H1 (cell line): Measurements from ENCODE around the gene CDH11. TPM values are rescaled to one million over a fixed set of nuclear protein-coding genes. Genes with fewer than 3 reads are reported as not detected.

Experiments
- CTCF ChIA-PET: fragments of 300-600 bp; sonication (Branson Sonifier 250); formaldehyde crosslinking; loops from one replicate; lab custom pipeline; 2021; ENCODE audit not compliant: partially characterized antibody; lab: Charles Lee
- POLR2A ChIA-PET: fragments of 300-600 bp; sonication (Branson Sonifier 250); formaldehyde crosslinking; loops from one replicate; lab custom pipeline; 2021; ENCODE audit warnings: inconsistent platforms; ENCODE audit not compliant: partially characterized antibody; lab: Charles Lee
- DNase-seq, 2 experiments: peaks; one replicate each; pipeline versions ENCODE4 v3.0.0 to v3.0.0-alpha.2; 2010 to 2022; ENCODE audit warnings: low spot score in 2 of 2, low read depth in 1 of 2, mixed read lengths in 1 of 2
- FAIRE-seq: peaks from 2 replicates; lab custom pipeline; 2011; peaks lifted over from hg19 to GRCh38; lab: Jason Lieb, UNC
- H2AFZ ChIP-seq: 2 replicates; pipeline ENCODE4 v1.8.1; 2012; ENCODE audit warnings: low read length, inconsistent platforms
- H2AK5ac ChIP-seq: 2 replicates; pipeline ENCODE4 v1.6.1; 2013; ENCODE audit warnings: low read depth, low read length
- H2BK120ac ChIP-seq: replicated peaks from 2 replicates; pipeline ENCODE3; 2013; ENCODE audit warnings: low read depth, low read length, inconsistent platforms
- H2BK12ac ChIP-seq: 2 replicates; pipeline ENCODE4 v1.6.1; 2013; ENCODE audit warnings: low read depth, low read length
- H2BK15ac ChIP-seq: 2 replicates; pipeline ENCODE4 v1.6.1; 2013; ENCODE audit warnings: low read length
- H2BK20ac ChIP-seq: 2 replicates; pipeline ENCODE4 v1.6.1; 2013; ENCODE audit warnings: low read length
- H2BK5ac ChIP-seq: 2 replicates; pipeline ENCODE4 v1.6.1; 2013; ENCODE audit warnings: low read depth, low read length
- H3K14ac ChIP-seq: 2 replicates; pipeline ENCODE4 v1.6.1; 2013; ENCODE audit warnings: inconsistent platforms; ENCODE audit not compliant: insufficient read length
- H3K18ac ChIP-seq: 2 replicates; pipeline ENCODE4 v1.6.1; 2013; ENCODE audit warnings: low read length; ENCODE audit errors: extremely low read depth
- H3K23ac ChIP-seq: 2 replicates; pipeline ENCODE4 v1.6.1; 2013; ENCODE audit warnings: inconsistent platforms; ENCODE audit not compliant: insufficient read length
- H3K23me2 ChIP-seq: 2 replicates; pipeline ENCODE4 v1.6.1; 2013; ENCODE audit warnings: low read depth, low read length
- H3K27ac ChIP-seq: 2 replicates; pipeline ENCODE4 v1.6.1; 2011; ENCODE audit warnings: low read depth, low read length, inconsistent platforms
- H3K27me3 ChIP-seq, 4 experiments: replicated peaks in 1 of 4; 1 replicate in 1 of 4; 2 replicates in 3 of 4; pipeline versions ENCODE4 v1.6.1 to v1.8.1; 2011 to 2013; ENCODE audit warnings: low read length in 3 of 4, mild to moderate bottlenecking in 3 of 4, inconsistent platforms in 2 of 4, mixed read lengths in 2 of 4, moderate library complexity in 1 of 4; ENCODE audit not compliant: control insufficient read depth in 3 of 4, insufficient read depth in 3 of 4; ENCODE audit errors: extremely low read depth in 1 of 4
- H3K36me3 ChIP-seq, 4 experiments: 2 replicates each; pipeline versions ENCODE4 v1.6.1 to v1.8.1; 2011 to 2013; ENCODE audit warnings: mild to moderate bottlenecking in 4 of 4, low read length in 3 of 4, moderate library complexity in 2 of 4, control low read depth in 1 of 4, inconsistent platforms in 1 of 4; ENCODE audit not compliant: insufficient read depth in 4 of 4, control insufficient read depth in 2 of 4
- H3K4ac ChIP-seq: replicated peaks from 2 replicates; pipeline ENCODE3; 2013; ENCODE audit warnings: low read length, low read depth, mixed read lengths, inconsistent platforms; ENCODE audit not compliant: insufficient read length
- H3K4me1 ChIP-seq, 4 experiments: replicated peaks in 1 of 4; 1 replicate in 1 of 4; 2 replicates in 3 of 4; pipeline versions ENCODE4 v1.6.1 to v1.8.1; 2011 to 2013; ENCODE audit warnings: low read length in 3 of 4, inconsistent platforms in 2 of 4, mixed read lengths in 1 of 4; ENCODE audit not compliant: insufficient read depth in 4 of 4, control insufficient read depth in 3 of 4
- H3K4me2 ChIP-seq, 2 experiments: 2 replicates each; pipeline versions ENCODE4 v1.6.1 to v1.8.1; 2011 to 2013; ENCODE audit warnings: low read depth in 2 of 2, low read length in 2 of 2, control low read depth in 1 of 2, inconsistent platforms in 1 of 2, mild to moderate bottlenecking in 1 of 2; ENCODE audit not compliant: insufficient read depth in 1 of 2
- H3K4me3 ChIP-seq, 4 experiments: fragments of 200-600, 300-600 bp in 1 of 4; sonication (generic), shearing (Covaris generic), sonication (Bioruptor Twin) in 1 of 4; 2 replicates each; pipeline versions ENCODE4 v1.5.1 to v1.8.1; 2011 to 2016; ENCODE audit warnings: low read length in 4 of 4, low read depth in 3 of 4, control low read depth in 2 of 4, inconsistent platforms in 2 of 4, mild to moderate bottlenecking in 2 of 4, mixed read lengths in 1 of 4, moderate library complexity in 1 of 4; ENCODE audit not compliant: insufficient read depth in 2 of 4; ENCODE audit errors: extremely low read depth in 1 of 4
- H3K56ac ChIP-seq: replicated peaks from 2 replicates; pipeline ENCODE3; 2013; ENCODE audit warnings: low read depth, mild to moderate bottlenecking, mixed read lengths, low read length, inconsistent platforms; ENCODE audit not compliant: insufficient read length
- H3K79me1 ChIP-seq: 2 replicates; pipeline ENCODE4 v1.6.1; 2013; ENCODE audit warnings: low read depth, low read length, control low read depth
- H3K79me2 ChIP-seq, 2 experiments: 2 replicates each; pipeline versions ENCODE4 v1.6.1 to v1.8.1; 2012 to 2013; ENCODE audit warnings: low read length in 2 of 2, mild to moderate bottlenecking in 2 of 2, inconsistent platforms in 1 of 2; ENCODE audit not compliant: insufficient read depth in 2 of 2, control insufficient read depth in 1 of 2
- H3K9ac ChIP-seq, 4 experiments: replicated peaks in 1 of 4; 1 replicate in 1 of 4; 2 replicates in 3 of 4; pipeline versions ENCODE4 v1.6.1 to v1.8.1; 2011 to 2013; ENCODE audit warnings: low read depth in 3 of 4, low read length in 3 of 4, control low read depth in 2 of 4, mild to moderate bottlenecking in 2 of 4, moderate library complexity in 2 of 4, inconsistent platforms in 1 of 4; ENCODE audit errors: extremely low read depth in 1 of 4
- H3K9me3 ChIP-seq, 2 experiments: 2 replicates each; pipeline versions ENCODE4 v1.6.1 to v1.8.1; 2012 to 2013; ENCODE audit warnings: mild to moderate bottlenecking in 2 of 2, moderate library complexity in 2 of 2, control low read depth in 1 of 2, inconsistent platforms in 1 of 2, low read depth in 1 of 2, low read length in 1 of 2, mixed read lengths in 1 of 2; ENCODE audit not compliant: insufficient read depth in 2 of 2
- H4K20me1 ChIP-seq, 2 experiments: replicated peaks in 1 of 2; 2 replicates each; pipeline versions ENCODE3 to v1.8.1; 2011 to 2013; ENCODE audit warnings: inconsistent platforms in 2 of 2, low read length in 2 of 2, mild to moderate bottlenecking in 1 of 2; ENCODE audit not compliant: insufficient read depth in 2 of 2, control insufficient read depth in 1 of 2
- H4K5ac ChIP-seq: 2 replicates; pipeline ENCODE4 v1.6.1; 2013; ENCODE audit warnings: low read length, low read depth, mixed read lengths, inconsistent platforms; ENCODE audit not compliant: insufficient read length
- H4K8ac ChIP-seq: 2 replicates; pipeline ENCODE4 v1.8.0; 2013; ENCODE audit warnings: mild to moderate bottlenecking, moderate library complexity, low read length, inconsistent platforms; ENCODE audit not compliant: insufficient read depth; ENCODE audit errors: extremely low read depth
- H4K91ac ChIP-seq: replicated peaks from 2 replicates; pipeline ENCODE3; 2013; ENCODE audit warnings: low read length, mixed read lengths, inconsistent platforms; ENCODE audit not compliant: insufficient read length
- ATF2 ChIP-seq: IDR thresholded peaks from 2 replicates; pipeline ENCODE4 v1.6.1; 2012; ENCODE audit warnings: low read length, inconsistent platforms
- BRCA1 ChIP-seq: IDR thresholded peaks from 2 replicates; pipeline ENCODE4 v1.6.1; 2012; ENCODE audit warnings: low read depth, low read length, improper control_type of control experiment
- CEBPB ChIP-seq: IDR thresholded peaks from 2 replicates; pipeline ENCODE4 v1.6.1; 2012; ENCODE audit warnings: low read depth, low read length
- EP300 ChIP-seq, 2 experiments: IDR thresholded peaks; 1 replicate in 1 of 2; 2 replicates in 1 of 2; pipeline ENCODE4 v1.6.1; 2011 to 2012; ENCODE audit warnings: low read depth in 2 of 2, low read length in 2 of 2, mild to moderate bottlenecking in 2 of 2, borderline replicate concordance in 1 of 2, inconsistent platforms in 1 of 2, moderate library complexity in 1 of 2
- FOSL1 ChIP-seq: IDR thresholded peaks from 2 replicates; pipeline ENCODE4 v1.6.1; 2011; ENCODE audit warnings: mild to moderate bottlenecking, low read depth, low read length, moderate library complexity; ENCODE audit not compliant: insufficient read depth
- POU5F1 ChIP-seq: IDR thresholded peaks from 2 replicates; pipeline ENCODE4 v1.6.1; 2011; ENCODE audit warnings: low read depth, mild to moderate bottlenecking, low read length, moderate library complexity
- RFX5 ChIP-seq: IDR thresholded peaks from 2 replicates; pipeline ENCODE4 v1.6.1; 2011; ENCODE audit warnings: low read depth, low read length, improper control_type of control experiment, borderline replicate concordance
- SIN3A ChIP-seq, 2 experiments: IDR thresholded peaks in 1 of 2; conservative IDR thresholded peaks in 1 of 2; 2 replicates each; pipeline ENCODE4 v1.6.1; 2011 to 2012; ENCODE audit warnings: low read length in 2 of 2, improper control_type of control experiment in 1 of 2, low read depth in 1 of 2, mild to moderate bottlenecking in 1 of 2
- SIX5 ChIP-seq: IDR thresholded peaks from 2 replicates; pipeline ENCODE4 v1.6.1; 2011; ENCODE audit warnings: mild to moderate bottlenecking, low read depth, low read length
- SP1 ChIP-seq: IDR thresholded peaks from 2 replicates; pipeline ENCODE4 v1.6.1; 2011; ENCODE audit warnings: low read depth, low read length
- SRF ChIP-seq: IDR thresholded peaks from 2 replicates; pipeline ENCODE4 v1.6.1; 2011; ENCODE audit warnings: mild to moderate bottlenecking, low read depth, low read length, moderate library complexity
- TBP ChIP-seq: IDR thresholded peaks from 2 replicates; pipeline ENCODE4 v1.6.1; 2011; ENCODE audit warnings: low read depth, low read length, improper control_type of control experiment
- TCF12 ChIP-seq: IDR thresholded peaks from 2 replicates; pipeline ENCODE4 v1.6.1; 2011; ENCODE audit warnings: low read depth, mild to moderate bottlenecking, low read length
- ZNF274 ChIP-seq: IDR thresholded peaks from 2 replicates; pipeline ENCODE4 v1.7.0; 2012; ENCODE audit warnings: low read length, borderline replicate concordance; ENCODE audit errors: extremely low read depth
- WGBS, 2 experiments: shearing (Covaris generic) in 1 of 2; methylation state at CpG; one replicate each; pipeline versions ENCODE4 v1.1.6 to v1.1.7; 2013 to 2015; ENCODE audit warnings: low lambda C conversion rate in 2 of 2, mixed read lengths in 2 of 2, inconsistent platforms in 1 of 2, low coverage in 1 of 2, missing lambda C conversion rate in 1 of 2; ENCODE audit not compliant: insufficient replicate concordance in 2 of 2, insufficient coverage in 1 of 2, insufficient read length in 1 of 2; ENCODE audit errors: extremely low coverage in 1 of 2, missing lambda C conversion rate in 1 of 2; 5-methylcytosine and 5-hydroxymethylcytosine counted together
- polyA plus RNA-seq, 7 experiments: library from polyadenylated mRNA; depleted of rRNA in 3 of 7; stranded (reverse) in 5 of 7; unstranded in 2 of 7; fragments of >200 nt in 5 of 7; fragments of 200-250 nt in 2 of 7; gene quantifications; 1 replicate in 5 of 7; 2 replicates in 1 of 7; 4 replicates in 1 of 7; pipeline versions ENCODE4 v1.2.1 to v1.2.3, GENCODE V29; 2011 to 2013; ENCODE audit warnings: missing spikeins in 2 of 7, mixed read lengths in 2 of 7
- total RNA-seq: library from RNA; stranded (reverse); fragmentation: NEBNext Ultra II Directional; extraction: Animal tissue kit (Norgen Biotek cat#: 25700); gene quantifications from 2 replicates; pipeline ENCODE4 v1.2.1, GENCODE V29; 2021

The CDH11 gene
- total and polyA plus RNA-seq, 2 of the 8 experiments (the other 6 are each of a cell fraction or from before 2014, with no cell fraction given): 3.3 to 8.4 TPM

- no peak overlapping the region for H3K27ac ChIP-seq
- no peak for TF ChIP-seq RFX5
- no peak for TF ChIP-seq TBP
- no peak for TF ChIP-seq FOSL1
- no peak for TF ChIP-seq SIX5
- TF ChIP-seq CEBPB: no peak
- no peak for TF ChIP-seq SP1
- TF ChIP-seq SIN3A (conservative IDR thresholded peaks at IDR 0.05 in 1 of 2, IDR thresholded peaks at IDR 0.05 in 1 of 2; ENCODE audit: low read depth in 1 of 2, low read length in 2 of 2): no peak
- no peak for TF ChIP-seq ZNF274
- no peak for TF ChIP-seq POU5F1
- no peak for TF ChIP-seq TCF12
- TF ChIP-seq EP300 (IDR thresholded peaks at IDR 0.05; ENCODE audit: borderline replicate concordance in 1 of 2, low read depth in 2 of 2, low read length in 2 of 2): no peak
- TF ChIP-seq SRF: no peak
- TF ChIP-seq BRCA1: no peak
- no peak for TF ChIP-seq ATF2
These were observed 197.8 kb downstream of the CDH11 start for GRCh38 chr16:64924086-64924485.

More at GRCh38 chr16:64924086-64924485, 197.8 kb downstream of the CDH11 start:
- Histone ChIP-seq H3K4me3 (no peak overlapping the region), H3K9ac (no peak overlapping the region), H2BK12ac (no peak overlapping the region), H3K4me2 (no peak overlapping the region), H2BK120ac (no peak overlapping the region), H2AFZ (no peak overlapping the region), H3K56ac (no peak overlapping the region), H4K8ac (no peak overlapping the region), H2BK15ac (no peak overlapping the region), H3K9me3 (peaks cover 3 to 17% of the 10 kb centered on the region in 2 experiments; a peak in 3 of 4 replicates), H3K79me2 (no peaks in the 10 kb centered on the region), H3K23ac (no peak overlapping the region), H4K91ac (no peak overlapping the region), H2BK5ac (no peak overlapping the region), H4K5ac (no peak overlapping the region), H3K27me3 (no peaks in the 10 kb centered on the region), H3K14ac (no peak overlapping the region), H2AK5ac (no peak overlapping the region), H3K23me2 (no peaks in the 10 kb centered on the region), H3K79me1 (no peaks in the 10 kb centered on the region), H3K18ac (no peak overlapping the region), H3K36me3 (no peaks in the 10 kb centered on the region), H2BK20ac (no peak overlapping the region), H3K4me1 (no peaks in the 10 kb centered on the region), H3K4ac (no peak overlapping the region), H4K20me1 (no peaks in the 10 kb centered on the region)
- ChIA-PET POLR2A (no interaction called here), CTCF (no interaction called here)
- FAIRE-seq (no peak), DNase-seq (no peak)
- 88% methylated on average over 2 of the region's 2 CpGs; no CpG with 5 or more reads in 1 of the 2 experiments for WGBS, 2 experiments
